ENCODE measurements around the gene UST. TPM values are rescaled to one million over a fixed set of nuclear protein-coding genes. Genes with fewer than 3 reads are reported as not detected.

UST gene
- total and polyA plus RNA-seq, 9 of the 15 experiments (the other 6 are each of a cell fraction or from before 2014, with no cell fraction given): 0.04 to 0.10 TPM; not detected in 7

DNA sequence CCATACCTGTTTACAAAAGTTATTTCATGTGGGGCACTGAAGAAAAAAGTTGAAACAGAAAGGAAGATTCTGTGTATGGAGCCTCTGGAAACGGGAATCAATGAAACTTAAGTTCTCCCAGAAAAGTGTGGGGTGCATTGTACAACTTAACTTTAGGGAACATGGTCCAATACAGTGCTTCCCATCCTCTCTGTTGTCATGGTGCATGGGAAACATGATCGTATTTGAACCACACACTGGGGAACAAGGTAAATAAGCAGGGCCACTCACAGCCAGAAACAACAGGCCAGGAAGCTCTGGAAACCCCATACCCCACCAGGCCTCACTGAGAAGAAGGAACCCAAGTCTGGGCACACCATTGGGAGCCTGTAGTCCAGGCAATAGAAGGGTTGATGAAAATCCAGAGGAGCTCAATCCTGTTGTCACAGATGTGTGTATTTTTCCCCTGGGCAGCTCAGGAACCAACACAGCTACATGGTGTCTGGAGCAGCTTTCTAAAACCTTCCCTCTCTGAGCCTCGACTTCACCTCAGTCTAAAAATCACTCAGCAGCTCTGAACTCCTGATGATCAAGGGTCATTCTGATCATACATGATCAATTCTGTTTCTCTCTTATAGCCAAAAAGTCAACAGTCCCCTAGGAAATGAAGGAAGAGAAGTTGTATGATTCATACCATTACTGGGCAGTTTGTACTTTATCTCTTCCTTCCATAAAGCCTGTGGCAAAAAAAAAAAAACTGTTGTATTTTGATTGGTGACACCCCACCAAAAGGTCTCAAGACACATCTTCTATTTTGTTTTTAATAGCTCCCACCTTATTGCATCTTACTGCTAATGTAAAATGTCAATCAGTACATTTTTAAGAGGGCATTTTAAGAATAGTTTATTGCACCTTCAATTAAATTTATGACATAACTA lies 372.2 kb downstream of the UST start (continued):
- no peak for TF ChIP-seq NR2C2 (CRISPR knock-in tag; IDR thresholded peaks at IDR 0.05)
- TF ChIP-seq NR2C2 (tag; IDR thresholded peaks at IDR 0.05): peak; percentile 56; the same call in 1 of the 2 replicates
- no peak for TF ChIP-seq GABPB2 (CRISPR knock-in tag; conservative IDR thresholded peaks at IDR 0.05)
- no peak for TF ChIP-seq SLC30A9 (CRISPR knock-in tag; IDR thresholded peaks at IDR 0.05)
- peak; percentile 64; the same call in 1 of the 2 replicates for TF ChIP-seq FOXM1 (IDR thresholded peaks at IDR 0.05; ENCODE audit: low read depth)
- TF ChIP-seq FOXM1 (CRISPR knock-in tag; IDR thresholded peaks at IDR 0.05; ENCODE audit: low read depth): no peak
- no peak for TF ChIP-seq TSC22D4 (tag; IDR thresholded peaks at IDR 0.05)
- TF ChIP-seq, protein P1, sequence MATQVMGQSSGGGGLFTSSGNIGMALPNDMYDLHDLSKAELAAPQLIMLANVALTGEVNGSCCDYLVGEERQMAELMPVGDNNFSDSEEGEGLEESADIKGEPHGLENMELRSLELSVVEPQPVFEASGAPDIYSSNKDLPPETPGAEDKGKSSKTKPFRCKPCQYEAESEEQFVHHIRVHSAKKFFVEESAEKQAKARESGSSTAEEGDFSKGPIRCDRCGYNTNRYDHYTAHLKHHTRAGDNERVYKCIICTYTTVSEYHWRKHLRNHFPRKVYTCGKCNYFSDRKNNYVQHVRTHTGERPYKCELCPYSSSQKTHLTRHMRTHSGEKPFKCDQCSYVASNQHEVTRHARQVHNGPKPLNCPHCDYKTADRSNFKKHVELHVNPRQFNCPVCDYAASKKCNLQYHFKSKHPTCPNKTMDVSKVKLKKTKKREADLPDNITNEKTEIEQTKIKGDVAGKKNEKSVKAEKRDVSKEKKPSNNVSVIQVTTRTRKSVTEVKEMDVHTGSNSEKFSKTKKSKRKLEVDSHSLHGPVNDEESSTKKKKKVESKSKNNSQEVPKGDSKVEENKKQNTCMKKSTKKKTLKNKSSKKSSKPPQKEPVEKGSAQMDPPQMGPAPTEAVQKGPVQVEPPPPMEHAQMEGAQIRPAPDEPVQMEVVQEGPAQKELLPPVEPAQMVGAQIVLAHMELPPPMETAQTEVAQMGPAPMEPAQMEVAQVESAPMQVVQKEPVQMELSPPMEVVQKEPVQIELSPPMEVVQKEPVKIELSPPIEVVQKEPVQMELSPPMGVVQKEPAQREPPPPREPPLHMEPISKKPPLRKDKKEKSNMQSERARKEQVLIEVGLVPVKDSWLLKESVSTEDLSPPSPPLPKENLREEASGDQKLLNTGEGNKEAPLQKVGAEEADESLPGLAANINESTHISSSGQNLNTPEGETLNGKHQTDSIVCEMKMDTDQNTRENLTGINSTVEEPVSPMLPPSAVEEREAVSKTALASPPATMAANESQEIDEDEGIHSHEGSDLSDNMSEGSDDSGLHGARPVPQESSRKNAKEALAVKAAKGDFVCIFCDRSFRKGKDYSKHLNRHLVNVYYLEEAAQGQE (IDR thresholded peaks at IDR 0.05; ENCODE audit: borderline replicate concordance): 0 out of 2 replicates have a peak, but pooled peaks have one; percentile 6
- TF ChIP-seq, protein P1 (CRISPR knock-in tag; IDR thresholded peaks at IDR 0.05; ENCODE audit: low read depth): no peak
- TF ChIP-seq, protein P2, sequence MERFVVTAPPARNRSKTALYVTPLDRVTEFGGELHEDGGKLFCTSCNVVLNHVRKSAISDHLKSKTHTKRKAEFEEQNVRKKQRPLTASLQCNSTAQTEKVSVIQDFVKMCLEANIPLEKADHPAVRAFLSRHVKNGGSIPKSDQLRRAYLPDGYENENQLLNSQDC (CRISPR knock-in tag; IDR thresholded peaks at IDR 0.05): no peak
- peak; percentile 76 for TF ChIP-seq PML (IDR thresholded peaks at IDR 0.05; ENCODE audit: low read length)
- TF ChIP-seq HDAC3 (IDR thresholded peaks at IDR 0.05; ENCODE audit: borderline replicate concordance, partially characterized antibody): no peak
- no peak for TF ChIP-seq KAT7 (CRISPR knock-in tag; IDR thresholded peaks at IDR 0.05; ENCODE audit: borderline replicate concordance)
- no peak for TF ChIP-seq BDP1 (IDR thresholded peaks at IDR 0.05; ENCODE audit: insufficient read depth, insufficient read length)
- TF ChIP-seq TEAD1 (CRISPR knock-in tag; IDR thresholded peaks at IDR 0.05): no peak
- TF ChIP-seq TEAD2 (tag; IDR thresholded peaks at IDR 0.05): no peak
- TF ChIP-seq MYC (IDR thresholded peaks at IDR 0.05; ENCODE audit: low read depth, low read length): no peak
- no peak for TF ChIP-seq MYC (CRISPR knock-in tag; IDR thresholded peaks at IDR 0.05; ENCODE audit: borderline replicate concordance, low read depth)
